Left ventricle myocardium superior (tissue), 1 donor: ENCODE results near the gene HBEGF. TPM values are rescaled to one million over a fixed set of nuclear protein-coding genes. Genes with fewer than 3 reads are reported as not detected.

ENCODE experiments used
- ATAC-seq: fragments of 200-7000 bp; cut with Tn5 transposase; one replicate; pipeline ENCODE4 v1.9.1; 2020; ENCODE audit warnings: mild to moderate bottlenecking, moderate library complexity
- DNase-seq: peaks from one replicate; pipeline ENCODE4 v3.0.0-alpha.2; 2020
- intact Hi-C: fragments of 100-400 bp; cut with micrococcal nuclease; formaldehyde crosslinking; loops from one replicate; pipeline ENCODE4 v1.11.0; 2022
- total RNA-seq: library from RNA; stranded (reverse); fragmentation: NEBNext Ultra II Directional; extraction: Animal tissue kit (Norgen Biotek cat#: 25700); gene quantifications from one replicate; pipeline ENCODE4 v1.2.1, GENCODE V29; 2021
- donor health status: DM: no; HTN: yes; CAD: no; lungs with severe emphysema.

The HBEGF gene
- total RNA-seq, 1 donor from 2014 or later, result 21.9 TPM

- intact Hi-C loops, result no loop called here
- ATAC-seq (no peak), DNase-seq (no peak)
Measured at GRCh38 chr5:140342287-140342686, 4.1 kb downstream of the HBEGF start.

DNA sequence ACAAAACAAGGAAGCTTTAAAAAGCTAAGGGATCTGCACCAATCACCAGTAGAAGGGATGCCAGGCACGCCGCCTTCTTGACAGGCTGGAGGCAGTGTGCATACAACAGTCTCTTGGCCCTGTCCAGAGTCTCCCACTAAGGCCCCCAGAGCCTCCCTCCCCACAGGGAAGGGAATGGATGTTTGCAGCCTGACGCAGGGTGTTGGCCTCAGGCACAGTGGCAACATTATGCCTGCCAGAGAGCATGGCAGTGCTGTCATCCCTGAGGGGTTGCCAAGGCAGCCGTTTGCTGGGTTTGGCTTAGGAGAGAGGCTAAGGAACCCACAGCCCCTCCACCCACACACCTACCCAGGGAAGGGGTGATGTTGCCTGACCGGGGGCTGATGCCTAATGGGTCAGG, 4.8 kb downstream of the HBEGF start:
- DNase-seq (peak; percentile 83), ATAC-seq (peak; percentile 70)
- intact Hi-C loops, result no loop called here

DNA sequence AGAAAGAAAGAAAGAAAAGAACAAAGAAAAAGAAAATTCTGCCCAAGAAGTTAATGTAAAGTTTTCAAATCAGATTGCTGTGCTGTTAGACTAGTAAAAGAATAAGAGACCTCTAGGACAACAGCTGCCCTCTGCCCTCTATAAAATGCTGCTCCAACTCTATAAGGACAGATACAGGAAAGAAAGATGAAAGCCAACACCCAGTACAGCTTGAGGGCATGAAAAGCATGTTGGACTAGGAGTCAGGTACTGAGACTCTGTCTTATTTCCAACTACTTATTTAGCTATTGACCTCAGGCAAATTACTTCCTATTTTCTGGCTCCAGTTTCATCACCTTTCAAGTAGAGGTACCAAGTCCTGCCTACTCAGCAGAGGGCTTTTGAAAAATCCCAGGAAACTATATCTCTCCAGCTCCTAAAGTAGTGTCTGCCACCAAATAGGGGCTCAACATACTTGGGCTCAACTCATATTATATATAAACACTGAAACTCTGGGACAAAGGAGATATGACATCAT, 5.7 kb downstream of the HBEGF start:
- DNase-seq (no peak), ATAC-seq (no peak)
- intact Hi-C loops, result no loop called here

DNA sequence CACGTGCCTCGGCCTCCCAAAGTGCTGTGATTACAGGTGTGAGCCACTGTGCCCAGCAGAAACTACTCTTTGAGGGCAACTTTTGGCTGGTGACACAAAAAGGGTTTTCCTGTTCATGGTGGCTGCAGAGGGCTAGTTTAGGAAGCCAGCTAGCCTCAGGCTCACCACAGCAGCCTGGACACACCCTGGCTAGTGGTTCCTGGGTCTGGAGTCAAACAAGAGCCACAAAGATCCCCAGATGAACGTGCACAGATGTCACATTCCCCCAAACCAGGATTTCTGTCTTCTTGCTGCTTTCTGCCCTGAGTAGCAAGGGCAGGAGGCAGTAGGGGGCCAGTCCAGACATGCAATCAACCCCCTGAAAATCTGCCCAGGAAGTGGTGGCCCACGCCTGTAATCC, 6.8 kb downstream of the HBEGF start:
- intact Hi-C loops, result no loop called here
- DNase-seq (no peak), ATAC-seq (no peak)

DNA sequence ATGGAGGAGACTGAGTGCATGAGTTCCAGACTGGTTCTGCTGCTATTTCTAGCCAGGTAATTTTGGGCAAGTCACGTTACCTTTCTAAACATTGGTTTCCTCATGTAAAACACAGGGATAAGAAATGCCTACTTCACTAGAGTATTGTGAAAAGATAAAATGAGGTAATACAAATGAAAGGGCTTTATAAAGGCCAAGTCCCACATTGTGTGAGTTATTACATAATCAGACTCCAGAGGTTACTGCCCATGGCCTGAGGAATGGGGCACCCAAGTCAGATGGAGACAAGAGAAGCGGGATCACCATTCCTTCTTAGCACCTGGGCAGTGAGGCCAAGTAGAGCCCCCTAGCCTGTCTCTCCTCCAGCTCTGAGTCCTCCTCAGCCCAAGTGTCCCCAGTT, 7.5 kb downstream of the HBEGF start:
- intact Hi-C loops, result no loop called here
- ATAC-seq, result no peak
- no peak for DNase-seq

DNA sequence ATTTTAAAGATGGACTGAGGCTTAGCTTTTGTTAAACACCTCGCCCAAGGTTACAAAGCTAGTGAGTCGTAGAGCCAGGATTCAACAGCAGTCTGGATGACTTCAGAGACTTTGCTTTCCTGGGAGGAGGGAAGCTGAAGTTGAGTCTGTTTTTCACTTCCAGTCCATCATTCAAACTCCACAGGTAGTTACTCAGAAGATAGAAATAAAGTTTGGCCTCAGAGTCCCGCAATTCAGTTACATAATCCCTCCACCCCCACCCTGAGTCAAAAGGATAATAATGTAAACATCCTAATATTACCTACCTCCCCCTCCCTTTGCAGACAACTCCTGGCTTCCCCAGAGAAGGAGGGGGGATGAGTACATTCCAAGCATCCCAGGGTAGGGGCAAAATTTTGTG, 8.1 kb downstream of the HBEGF start:
- DNase-seq (no peak), ATAC-seq (no peak)
- intact Hi-C loops, result no loop called here

- intact Hi-C loops, result no loop called here
- no peak for DNase-seq
- no peak for ATAC-seq
Measured at GRCh38 chr5:140337880-140338279, 8.5 kb downstream of the HBEGF start.

DNA sequence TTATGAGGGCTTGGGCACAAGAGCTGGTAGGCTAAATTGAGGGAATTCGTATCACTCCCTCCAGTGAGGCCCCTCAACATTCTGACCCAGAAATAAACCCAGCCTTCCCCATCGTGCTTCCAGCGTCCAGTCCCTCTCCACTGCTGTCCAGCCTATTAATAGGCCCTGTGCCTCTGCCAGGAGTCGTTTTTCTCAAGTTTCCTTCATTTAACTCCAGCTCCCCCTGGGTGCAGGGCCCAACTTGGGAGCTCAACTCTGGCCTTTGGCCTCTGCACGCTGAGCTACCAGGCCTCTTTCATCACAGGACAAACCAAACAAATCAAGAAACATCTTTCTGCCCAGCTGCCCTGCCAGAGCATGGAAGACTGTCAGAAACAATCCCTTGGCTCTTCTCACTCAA, 10.0 kb downstream of the HBEGF start:
- ATAC-seq (peak; percentile 66), DNase-seq (peak; percentile 57)
- intact Hi-C loops, result no loop called here

GRCh38 chr5:140331638-140332037, 14.8 kb downstream of the HBEGF start:
- ATAC-seq, result no peak

GRCh38 chr5:140329739-140330481, 16.5 kb downstream of the HBEGF start:
- ATAC-seq, result peak; percentile 54
- intact Hi-C loops, result no loop called here
- no peak for DNase-seq

More at GRCh38 chr5:140331638-140332037, 14.8 kb downstream of the HBEGF start:
- no peak for DNase-seq
- intact Hi-C loops, result no loop called here

DNA sequence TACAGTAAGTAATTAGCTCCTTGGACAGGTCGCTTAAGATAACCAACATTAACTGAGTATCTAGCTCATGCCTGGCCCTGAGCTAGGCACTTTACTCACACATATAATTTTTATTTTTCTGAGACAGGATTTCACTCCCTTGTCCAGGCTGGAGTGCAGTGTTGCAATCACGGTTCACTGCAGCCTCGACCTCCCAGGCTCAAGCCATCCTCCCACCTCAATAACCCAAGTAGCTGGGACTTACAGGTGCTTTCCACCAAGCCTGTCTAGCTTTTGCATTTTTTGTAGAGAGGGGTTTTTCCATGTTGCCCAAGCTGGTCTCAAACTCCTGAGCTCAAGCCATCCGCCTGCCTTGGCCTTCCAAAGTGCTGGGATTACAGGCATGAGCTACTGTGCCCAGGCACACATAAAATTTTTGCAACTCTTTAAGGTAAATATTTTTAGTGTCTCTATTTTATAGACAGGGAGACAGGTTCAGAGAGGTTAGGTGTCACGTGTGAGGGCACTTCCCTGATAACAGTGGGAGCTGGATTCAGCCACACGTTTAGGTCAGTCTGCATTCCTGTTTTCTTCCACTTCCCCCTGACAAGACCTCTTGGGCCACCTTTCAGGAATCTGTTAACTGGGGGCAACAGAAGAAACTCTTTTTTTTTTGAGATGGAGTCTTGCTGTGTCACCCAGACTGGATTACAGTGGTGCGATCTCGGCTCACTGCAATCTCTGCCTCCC, 18.2 kb downstream of the HBEGF start:
- intact Hi-C loops, result no loop called here
- DNase-seq (no peak), ATAC-seq (no peak)

GRCh38 chr5:140327589-140327988, 18.8 kb downstream of the HBEGF start:
- no peak for ATAC-seq
- intact Hi-C loops, result no loop called here
- DNase-seq, result no peak

- ATAC-seq (no peak), DNase-seq (no peak)
- intact Hi-C loops, result no loop called here
Measured at GRCh38 chr5:140325486-140325885, 20.9 kb downstream of the HBEGF start.

- ATAC-seq (no peak), DNase-seq (no peak)
- intact Hi-C loops, result no loop called here
Measured at GRCh38 chr5:140324617-140325241, 21.7 kb downstream of the HBEGF start.

- intact Hi-C loops, result no loop called here
- no peak for DNase-seq
- ATAC-seq, result no peak
Measured at GRCh38 chr5:140324041-140324600, 22.3 kb downstream of the HBEGF start.

DNA sequence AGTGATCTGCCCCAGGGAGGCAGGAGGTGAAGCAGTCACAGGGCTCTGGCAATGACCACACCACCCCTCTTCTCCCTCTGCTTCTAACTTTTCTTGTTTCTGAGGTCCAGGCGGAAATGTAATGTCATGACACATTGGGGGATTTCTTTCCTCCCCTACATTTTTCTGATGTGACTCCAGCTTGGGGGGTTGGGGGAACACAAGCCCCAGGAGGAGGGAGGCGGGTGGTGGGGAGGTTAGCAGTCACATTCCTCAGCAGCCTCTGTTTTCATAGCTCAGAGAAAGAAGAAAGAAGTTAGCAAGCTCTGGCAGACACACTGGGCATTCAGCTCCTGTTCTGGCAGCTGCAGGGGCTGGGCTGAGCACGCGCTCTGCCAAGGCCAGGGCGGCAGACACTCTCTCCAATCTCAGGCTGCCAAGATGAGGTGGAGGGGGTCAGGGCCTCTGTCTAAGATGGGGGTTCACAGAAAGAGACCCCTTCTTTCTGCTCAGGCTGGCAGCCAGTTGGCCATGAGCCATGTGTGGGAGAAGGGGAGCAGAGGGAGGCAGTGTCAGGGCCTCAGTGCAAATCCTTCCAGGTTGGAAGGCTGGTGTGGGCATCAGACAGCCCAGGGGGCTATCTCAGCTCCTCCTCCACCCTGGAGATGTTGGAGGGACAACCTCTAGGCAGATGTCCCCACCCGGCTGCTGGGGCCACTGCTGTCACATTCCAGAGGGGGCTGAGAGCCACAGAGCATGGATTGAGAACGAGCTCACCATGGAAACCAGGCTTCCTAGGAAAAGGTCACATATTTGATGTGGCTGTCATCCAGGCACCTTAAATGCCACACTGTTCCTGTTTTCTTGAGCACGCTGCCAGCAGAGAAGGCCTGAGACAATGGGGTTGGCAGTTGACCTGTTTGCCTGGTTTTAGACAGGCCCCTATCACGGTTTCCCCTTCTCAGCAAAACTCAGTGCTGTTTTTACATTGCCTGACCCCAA, 23.4 kb downstream of the HBEGF start:
- peak; percentile 84 for ATAC-seq
- peak; percentile 63 for DNase-seq
- intact Hi-C loops, result no loop called here

- intact Hi-C loops, result no loop called here
- DNase-seq (peak; percentile 70), ATAC-seq (peak; percentile 67)
Measured at GRCh38 chr5:140321796-140322195, 24.6 kb downstream of the HBEGF start.

- no peak for DNase-seq
- intact Hi-C loops, result no loop called here
- ATAC-seq, result no peak
Measured at GRCh38 chr5:140319833-140320232, 26.6 kb downstream of the HBEGF start.

GRCh38 chr5:140318792-140319191, 27.6 kb downstream of the HBEGF start:
- DNase-seq (no peak), ATAC-seq (no peak)
- intact Hi-C loops, result no loop called here
